Upper lobe of right lung (tissue), 1 donor: Measurements from ENCODE around the gene TNRC6B. TPM values are rescaled to one million over a fixed set of nuclear protein-coding genes. Genes with fewer than 3 reads are reported as not detected.

Experiments
- ATAC-seq: fragments of 200-7000 bp; cut with Tn5 transposase; one replicate; pipeline ENCODE4 v1.9.1; 2020; ENCODE audit warnings: mild to moderate bottlenecking, moderate library complexity
- DNase-seq: peaks from one replicate; pipeline ENCODE4 v3.0.0-alpha.2; 2020
- H3K27ac ChIP-seq: fragments of 200-600 bp; one replicate; pipeline ENCODE4 v1.8.0; 2022
- H3K27me3 ChIP-seq: fragments of 200-600 bp; one replicate; pipeline ENCODE4 v1.8.0; 2022; ENCODE audit warnings: mild to moderate bottlenecking
- H3K36me3 ChIP-seq: fragments of 200-600 bp; one replicate; pipeline ENCODE4 v1.8.0; 2022
- H3K4me1 ChIP-seq: fragments of 200-600 bp; one replicate; pipeline ENCODE4 v1.8.0; 2022
- H3K4me3 ChIP-seq: fragments of 200-600 bp; one replicate; pipeline ENCODE4 v1.8.0; 2022; ENCODE audit warnings: mild to moderate bottlenecking
- H3K9me3 ChIP-seq: fragments of 200-600 bp; one replicate; pipeline ENCODE4 v1.8.0; 2022
- intact Hi-C: fragments of 100-400 bp; cut with DNase I; formaldehyde crosslinking; loops from one replicate; pipeline ENCODE4 v1.11.0; 2022
- total RNA-seq: library from RNA; stranded (reverse); fragmentation: NEBNext Ultra II Directional; extraction: Animal tissue kit (Norgen Biotek cat#: 25700); gene quantifications from one replicate; pipeline ENCODE4 v1.2.1, GENCODE V29; 2021
- TF ChIP-seq, protein P1 (sequence below): fragments of 200-600 bp; IDR thresholded peaks from one replicate; pipeline ENCODE4 v1.8.0; 2022; ENCODE audit warnings: antibody characterized with exemption
- donor health status: DM: no; HTN: yes; CAD: no; lungs with severe emphysema.

TNRC6B gene
- total RNA-seq, 1 donor from 2014 or later: 46.4 TPM

DNA sequence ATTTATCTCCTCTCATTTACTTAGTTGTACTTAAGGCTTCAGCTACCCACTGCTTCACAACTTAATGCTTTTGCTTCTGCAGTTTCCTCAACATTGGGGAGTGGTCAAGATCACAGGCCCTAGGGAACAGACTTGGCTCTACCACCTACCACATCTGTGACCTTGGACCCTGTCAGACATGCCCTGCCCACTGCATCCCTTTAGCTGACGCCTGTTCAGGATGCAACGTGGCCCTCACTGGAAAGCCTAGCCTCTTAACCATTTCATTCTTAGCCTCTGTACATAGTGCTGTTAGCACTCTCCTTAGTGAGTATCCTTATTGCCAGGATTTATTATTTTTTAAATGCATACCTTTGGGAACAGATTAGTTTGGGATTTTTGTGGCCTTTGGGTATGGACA lies 34.4 kb downstream of the TNRC6B start:
- H3K27me3 ChIP-seq: no peaks in the 10 kb centered on the region
- no peaks in the 10 kb centered on the region for H3K9me3 ChIP-seq
- peaks cover 56% of the 10 kb centered on the region for H3K4me1 ChIP-seq
- TF ChIP-seq, protein P1, sequence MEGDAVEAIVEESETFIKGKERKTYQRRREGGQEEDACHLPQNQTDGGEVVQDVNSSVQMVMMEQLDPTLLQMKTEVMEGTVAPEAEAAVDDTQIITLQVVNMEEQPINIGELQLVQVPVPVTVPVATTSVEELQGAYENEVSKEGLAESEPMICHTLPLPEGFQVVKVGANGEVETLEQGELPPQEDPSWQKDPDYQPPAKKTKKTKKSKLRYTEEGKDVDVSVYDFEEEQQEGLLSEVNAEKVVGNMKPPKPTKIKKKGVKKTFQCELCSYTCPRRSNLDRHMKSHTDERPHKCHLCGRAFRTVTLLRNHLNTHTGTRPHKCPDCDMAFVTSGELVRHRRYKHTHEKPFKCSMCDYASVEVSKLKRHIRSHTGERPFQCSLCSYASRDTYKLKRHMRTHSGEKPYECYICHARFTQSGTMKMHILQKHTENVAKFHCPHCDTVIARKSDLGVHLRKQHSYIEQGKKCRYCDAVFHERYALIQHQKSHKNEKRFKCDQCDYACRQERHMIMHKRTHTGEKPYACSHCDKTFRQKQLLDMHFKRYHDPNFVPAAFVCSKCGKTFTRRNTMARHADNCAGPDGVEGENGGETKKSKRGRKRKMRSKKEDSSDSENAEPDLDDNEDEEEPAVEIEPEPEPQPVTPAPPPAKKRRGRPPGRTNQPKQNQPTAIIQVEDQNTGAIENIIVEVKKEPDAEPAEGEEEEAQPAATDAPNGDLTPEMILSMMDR: no peak
- intact Hi-C loops: no loop called here
- no peak overlapping the region for H3K4me3 ChIP-seq
- ATAC-seq (peak; percentile 13), DNase-seq (no peak)
- H3K36me3 ChIP-seq: no peaks in the 10 kb centered on the region
- H3K27ac ChIP-seq: no peak overlapping the region

DNA sequence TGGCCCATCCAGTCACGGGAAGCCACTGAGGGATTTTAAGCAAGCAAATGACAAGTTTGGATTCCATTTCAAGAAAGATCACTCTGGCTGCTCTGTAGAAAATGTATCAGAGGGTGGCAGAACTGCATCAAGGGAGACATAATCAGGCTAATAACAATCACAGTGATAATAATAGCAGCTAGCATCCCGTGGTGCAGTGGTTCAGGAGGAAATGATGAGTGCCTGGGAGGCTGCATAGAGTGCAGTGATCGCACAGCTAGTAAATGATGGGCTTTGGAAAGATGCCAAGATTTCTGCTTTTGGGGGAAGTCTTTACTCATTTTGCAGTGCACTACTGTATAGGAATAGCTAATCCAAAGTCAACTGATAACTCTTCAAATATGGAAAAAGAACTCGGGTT lies 35.8 kb downstream of the TNRC6B start:
- Histone ChIP-seq H3K4me3 (no peak overlapping the region), H3K27me3 (no peaks in the 10 kb centered on the region), H3K4me1 (peaks cover 62% of the 10 kb centered on the region), H3K9me3 (no peaks in the 10 kb centered on the region), H3K27ac (no peak overlapping the region), H3K36me3 (no peaks in the 10 kb centered on the region)
- DNase-seq: no peak
- TF ChIP-seq, protein P1: no peak
- intact Hi-C loops: no loop called here
- no peak for ATAC-seq

DNA sequence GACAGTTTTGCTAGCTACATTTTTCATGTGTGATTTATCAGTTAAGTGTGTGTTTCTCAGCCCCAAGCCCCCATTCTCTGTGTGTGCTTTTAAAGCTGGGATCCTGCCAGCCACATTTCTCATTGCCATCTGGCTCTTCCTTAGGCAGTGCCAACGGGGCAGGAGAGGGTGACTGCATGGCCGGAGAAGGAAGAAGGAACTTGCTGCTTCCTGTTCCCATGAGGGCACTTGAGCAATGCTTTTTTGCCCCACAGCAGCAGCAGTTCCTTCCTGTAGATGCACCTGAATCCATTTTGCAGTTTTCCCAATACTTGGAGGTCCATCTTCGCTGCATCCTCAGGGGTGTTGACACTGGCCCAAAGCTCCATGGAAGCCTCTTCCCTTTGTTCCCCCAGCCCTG lies 37.5 kb downstream of the TNRC6B start:
- DNase-seq: peak; percentile 71
- TF ChIP-seq, protein P1: no peak
- intact Hi-C loops: no loop called here

DNA sequence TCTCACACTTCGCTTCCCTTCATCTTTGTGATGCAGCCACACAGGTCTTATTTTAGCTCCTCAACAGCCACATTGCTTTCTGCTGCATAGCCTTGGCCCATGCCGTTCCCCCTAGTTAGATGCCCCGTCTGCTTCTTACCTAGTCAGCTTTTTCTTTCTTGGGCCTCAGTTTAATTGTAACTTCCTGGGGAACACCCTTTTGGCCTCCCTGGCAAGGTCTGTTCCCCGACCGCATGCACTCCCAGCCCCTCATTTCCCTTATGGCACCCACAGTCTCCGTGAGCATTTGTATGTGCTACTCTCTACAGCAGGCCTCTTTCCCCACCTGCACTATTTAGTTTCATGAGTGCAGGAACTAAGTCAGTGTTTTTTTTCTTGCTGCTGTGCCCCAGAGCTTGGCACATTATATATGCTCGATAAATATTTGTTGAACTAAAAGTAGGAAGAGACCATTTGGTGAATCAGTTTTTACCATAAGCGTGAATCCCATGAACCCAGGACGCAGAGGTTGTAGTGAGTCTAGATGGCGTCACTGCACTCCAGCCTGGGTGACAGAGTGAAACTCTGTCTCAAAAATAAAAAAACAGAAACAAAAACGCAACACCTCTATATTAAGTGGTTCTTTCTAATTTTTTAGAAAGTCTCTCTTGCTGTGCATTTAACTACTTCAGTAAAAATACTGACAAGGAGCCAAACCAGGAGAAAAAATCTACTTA lies 38.5 kb downstream of the TNRC6B start:
- intact Hi-C loops: no loop called here
- Histone ChIP-seq H3K27ac (peak overlapping the region; percentile 4), H3K4me3 (no peak overlapping the region), H3K27me3 (no peaks in the 10 kb centered on the region), H3K4me1 (peaks cover 60% of the 10 kb centered on the region), H3K36me3 (no peaks in the 10 kb centered on the region), H3K9me3 (no peaks in the 10 kb centered on the region)
- TF ChIP-seq, protein P1: no peak
- DNase-seq (no peak), ATAC-seq (no peak)

More for the DNA sequence above, 37.5 kb downstream of the TNRC6B start:
- H3K27me3 ChIP-seq: no peaks in the 10 kb centered on the region
- ATAC-seq: peak; percentile 81
- H3K4me1 ChIP-seq: peaks cover 59% of the 10 kb centered on the region
- H3K4me3 ChIP-seq: no peak overlapping the region
- H3K27ac ChIP-seq: peak overlapping the region; percentile 4
- no peaks in the 10 kb centered on the region for H3K9me3 ChIP-seq
- no peaks in the 10 kb centered on the region for H3K36me3 ChIP-seq

DNA sequence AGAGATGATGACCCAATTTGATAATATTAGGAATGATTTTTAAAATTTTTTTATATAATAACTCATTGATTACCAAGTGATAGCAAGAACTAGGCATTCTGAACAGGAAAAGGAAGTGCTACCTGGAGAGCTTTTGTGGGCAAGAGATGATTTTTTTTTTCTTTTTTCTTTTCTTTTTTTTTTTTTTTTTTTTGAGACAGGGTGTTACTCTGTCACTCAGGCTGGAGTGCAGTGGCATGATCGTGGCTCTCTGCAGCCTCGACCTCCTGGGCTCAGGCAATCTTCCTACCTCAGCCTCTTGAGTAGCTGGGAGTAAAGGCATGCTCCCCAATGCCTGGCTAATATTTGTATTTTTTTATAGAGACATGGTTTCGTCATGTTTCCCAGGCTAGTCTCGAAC lies 40.4 kb downstream of the TNRC6B start:
- peaks cover 51% of the 10 kb centered on the region for H3K4me1 ChIP-seq

More for the DNA sequence above, 40.4 kb downstream of the TNRC6B start:
- Histone ChIP-seq H3K27ac (no peak overlapping the region), H3K27me3 (no peaks in the 10 kb centered on the region), H3K36me3 (no peaks in the 10 kb centered on the region), H3K4me3 (no peak overlapping the region), H3K9me3 (no peaks in the 10 kb centered on the region)
- TF ChIP-seq, protein P1: no peak
- ATAC-seq (no peak), DNase-seq (no peak)
- intact Hi-C loops: no loop called here
